HepG2 (cell line): ENCODE data around the gene COL26A1. TPM values are rescaled to one million over a fixed set of nuclear protein-coding genes. Genes with fewer than 3 reads are reported as not detected.

ENCODE experiments used
- BORCS8-MEF2B ChIP-seq: sonication (generic); formaldehyde crosslinking; IDR thresholded peaks from 2 replicates; pipeline ENCODE4 v1.8.0; 2022; ENCODE audit warnings: mild to moderate bottlenecking, missing genetic modification reagents
- GLI4 ChIP-seq: sonication (generic); formaldehyde crosslinking; IDR thresholded peaks from 2 replicates; pipeline ENCODE4 v1.5.1; 2020; ENCODE audit warnings: missing genetic modification reagents, mild to moderate bottlenecking, moderate library complexity, borderline replicate concordance
- HIVEP1 ChIP-seq: sonication (generic); formaldehyde crosslinking; IDR thresholded peaks from 2 replicates; pipeline ENCODE4 v1.4.0; 2020; ENCODE audit warnings: mild to moderate bottlenecking, missing genetic modification reagents
- MTERF4 ChIP-seq: sonication (generic); formaldehyde crosslinking; IDR thresholded peaks from 2 replicates; pipeline ENCODE4 v1.8.0; 2023; ENCODE audit warnings: mild to moderate bottlenecking, missing genetic modification reagents
- PCBP2 ChIP-seq: fragments of 200-400 bp; formaldehyde crosslinking; optimal IDR thresholded peaks from 2 replicates; pipeline ENCODE3; 2018; ENCODE audit warnings: low read length, low read depth; ENCODE audit not compliant: poor library complexity, severe bottlenecking
- ZBED4 ChIP-seq: sonication (generic); formaldehyde crosslinking; IDR thresholded peaks from 2 replicates; pipeline ENCODE4 v1.4.0; 2020; ENCODE audit warnings: missing genetic modification reagents, borderline replicate concordance
- ZNF263 ChIP-seq: sonication (generic); formaldehyde crosslinking; IDR thresholded peaks from 2 replicates; pipeline ENCODE4 v1.4.0; 2020; ENCODE audit warnings: missing genetic modification reagents
- ZNF296 ChIP-seq: sonication (generic); formaldehyde crosslinking; conservative IDR thresholded peaks from 2 replicates; pipeline ENCODE4 v1.5.0; 2020; ENCODE audit warnings: mild to moderate bottlenecking, missing genetic modification reagents
- ZNF30 ChIP-seq: sonication (generic); formaldehyde crosslinking; IDR thresholded peaks from 2 replicates; pipeline ENCODE4 v1.5.0; 2020; ENCODE audit warnings: mild to moderate bottlenecking, missing genetic modification reagents
- ZNF503 ChIP-seq: sonication (generic); formaldehyde crosslinking; IDR thresholded peaks from 2 replicates; pipeline ENCODE4 v1.4.0; 2020; ENCODE audit warnings: missing genetic modification reagents
- ZNF556 ChIP-seq: sonication (generic); formaldehyde crosslinking; IDR thresholded peaks from 2 replicates; pipeline ENCODE4 v1.4.0; 2020; ENCODE audit warnings: mild to moderate bottlenecking, missing genetic modification reagents, borderline replicate concordance
- ZNF558 ChIP-seq: sonication (generic); formaldehyde crosslinking; IDR thresholded peaks from 2 replicates; pipeline ENCODE4 v1.9.0; 2022; ENCODE audit warnings: mild to moderate bottlenecking, missing genetic modification reagents, borderline replicate concordance
- ZNF567 ChIP-seq: sonication (generic); formaldehyde crosslinking; IDR thresholded peaks from 2 replicates; pipeline ENCODE4 v1.8.1; 2023; ENCODE audit warnings: mild to moderate bottlenecking, missing genetic modification reagents, borderline replicate concordance
- ZNF709 ChIP-seq: sonication (generic); formaldehyde crosslinking; IDR thresholded peaks from 2 replicates; pipeline ENCODE4 v1.5.0; 2020; ENCODE audit warnings: mild to moderate bottlenecking, missing genetic modification reagents
- ZSCAN21 ChIP-seq: sonication (generic); formaldehyde crosslinking; IDR thresholded peaks from 2 replicates; pipeline ENCODE4 v1.8.0; 2022; ENCODE audit warnings: mild to moderate bottlenecking, missing genetic modification reagents, moderate library complexity, borderline replicate concordance
- polyA plus RNA-seq, 8 experiments: library from polyadenylated mRNA; depleted of rRNA in 3 of 8; stranded (reverse) in 7 of 8; unstranded in 1 of 8; fragments of >200 nt; fragmentation: Illumina TruSeq in 4 of 8; extraction: Trizol in 4 of 8; gene quantifications; 2 replicates each; pipeline versions ENCODE4 v1.2.1 to v1.2.3, GENCODE V29; 2011 to 2016; ENCODE audit warnings: low read depth in 4 of 8, missing spikeins in 1 of 8, mixed read lengths in 1 of 8; ENCODE audit not compliant: insufficient read depth in 1 of 8
- total RNA-seq, 5 experiments: library from RNA; depleted of rRNA; stranded (reverse); fragments of >200 nt; fragmentation: Illumina TruSeq; extraction: Trizol; gene quantifications; 2 replicates each; pipeline ENCODE4 v1.2.3, GENCODE V29; 2016; ENCODE audit warnings: low read depth in 1 of 5
- TF ChIP-seq, protein P1 (sequence below): sonication (generic); formaldehyde crosslinking; IDR thresholded peaks from 2 replicates; pipeline ENCODE4 v1.4.0; 2020; ENCODE audit warnings: missing genetic modification reagents, borderline replicate concordance
- TF ChIP-seq, protein P2 (sequence below): sonication (generic); formaldehyde crosslinking; IDR thresholded peaks from 2 replicates; pipeline ENCODE4 v1.8.0; 2022; ENCODE audit warnings: missing genetic modification reagents, mild to moderate bottlenecking, inconsistent platforms, borderline replicate concordance

Gene COL26A1
- total and polyA plus RNA-seq, 2 of the 13 experiments (the other 11 are each of a cell fraction or from before 2014, with no cell fraction given), result 7.8 to 9.2 TPM

- no peak for TF ChIP-seq ZNF503 (CRISPR knock-in tag)
- TF ChIP-seq, protein P1, sequence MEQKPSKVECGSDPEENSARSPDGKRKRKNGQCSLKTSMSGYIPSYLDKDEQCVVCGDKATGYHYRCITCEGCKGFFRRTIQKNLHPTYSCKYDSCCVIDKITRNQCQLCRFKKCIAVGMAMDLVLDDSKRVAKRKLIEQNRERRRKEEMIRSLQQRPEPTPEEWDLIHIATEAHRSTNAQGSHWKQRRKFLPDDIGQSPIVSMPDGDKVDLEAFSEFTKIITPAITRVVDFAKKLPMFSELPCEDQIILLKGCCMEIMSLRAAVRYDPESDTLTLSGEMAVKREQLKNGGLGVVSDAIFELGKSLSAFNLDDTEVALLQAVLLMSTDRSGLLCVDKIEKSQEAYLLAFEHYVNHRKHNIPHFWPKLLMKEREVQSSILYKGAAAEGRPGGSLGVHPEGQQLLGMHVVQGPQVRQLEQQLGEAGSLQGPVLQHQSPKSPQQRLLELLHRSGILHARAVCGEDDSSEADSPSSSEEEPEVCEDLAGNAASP (CRISPR knock-in tag), result peak; percentile 83; the same call in 1 of the 2 replicates
- no peak for TF ChIP-seq GLI4 (CRISPR knock-in tag)
- 0 out of 2 replicates have a peak, but pooled peaks have one; percentile 25 for TF ChIP-seq BORCS8-MEF2B (CRISPR knock-in tag)
- TF ChIP-seq PCBP2, result no peak
- no peak for TF ChIP-seq ZNF709 (CRISPR knock-in tag)
- TF ChIP-seq ZNF263, result no peak
- TF ChIP-seq ZNF558, result no peak
- TF ChIP-seq ZBED4 (CRISPR knock-in tag), result no peak
- TF ChIP-seq ZNF296, result no peak
- TF ChIP-seq MTERF4, result no peak
- TF ChIP-seq ZNF567 (CRISPR knock-in tag), result no peak
- TF ChIP-seq ZNF30, result no peak
- TF ChIP-seq, protein P2, sequence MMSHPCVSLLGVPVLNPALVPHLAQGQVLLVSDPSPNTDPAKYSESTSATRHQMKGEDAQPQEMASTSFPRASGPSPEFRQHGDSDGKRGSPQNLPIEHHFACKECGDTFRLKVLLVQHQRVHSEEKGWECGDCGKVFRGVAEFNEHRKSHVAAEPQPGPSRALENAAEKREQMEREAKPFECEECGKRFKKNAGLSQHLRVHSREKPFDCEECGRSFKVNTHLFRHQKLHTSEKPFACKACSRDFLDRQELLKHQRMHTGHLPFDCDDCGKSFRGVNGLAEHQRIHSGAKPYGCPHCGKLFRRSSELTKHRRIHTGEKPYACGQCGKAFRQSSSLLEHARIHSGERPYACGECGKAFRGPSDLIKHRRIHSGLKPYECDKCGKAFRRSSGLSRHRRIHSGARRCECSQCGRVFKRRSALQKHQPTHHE (CRISPR knock-in tag), result no peak
- 0 out of 2 replicates have a peak, but pooled peaks have one; percentile 15 for TF ChIP-seq ZNF556
- TF ChIP-seq HIVEP1 (CRISPR knock-in tag), result 0 out of 2 replicates have a peak, but pooled peaks have one; percentile 20
- TF ChIP-seq ZSCAN21, result no peak
Measured at GRCh38 chr7:101598422-101598985, 235.8 kb downstream of the COL26A1 start (continued).
